Stimulated activated memory B cell treated with anti-CD40 and anti-IgM and Interleukin-4, amounts not matched to agents 10 μg/mL and 1 μg/mL and 100 μg/mL, for 72 hours (primary cell): ENCODE results near the gene ITGB1BP1.

Experiments
- ATAC-seq: fragments of 150-1000 bp; cut with Tn5 transposase; 2 replicates; pipeline ENCODE4 v1.10.0; 2021
- H3K27ac Mint-ChIP-seq: one replicate; pipeline ENCODE4 v1.8.0; 2022; ENCODE audit warnings: mild to moderate bottlenecking, mixed read lengths
- H3K27me3 Mint-ChIP-seq: one replicate; pipeline ENCODE4 v1.8.0; 2022; ENCODE audit warnings: mixed read lengths
- H3K36me3 Mint-ChIP-seq: one replicate; pipeline ENCODE4 v1.8.0; 2022; ENCODE audit warnings: mixed read lengths
- H3K4me1 Mint-ChIP-seq: one replicate; pipeline ENCODE4 v1.8.0; 2022; ENCODE audit warnings: mixed read lengths
- H3K4me3 Mint-ChIP-seq: one replicate; pipeline ENCODE4 v1.8.0; 2022; ENCODE audit warnings: mild to moderate bottlenecking, moderate library complexity, mixed read lengths
- H3K9me3 Mint-ChIP-seq: one replicate; pipeline ENCODE4 v1.8.0; 2022; ENCODE audit warnings: mixed read lengths

Gene ITGB1BP1

DNA sequence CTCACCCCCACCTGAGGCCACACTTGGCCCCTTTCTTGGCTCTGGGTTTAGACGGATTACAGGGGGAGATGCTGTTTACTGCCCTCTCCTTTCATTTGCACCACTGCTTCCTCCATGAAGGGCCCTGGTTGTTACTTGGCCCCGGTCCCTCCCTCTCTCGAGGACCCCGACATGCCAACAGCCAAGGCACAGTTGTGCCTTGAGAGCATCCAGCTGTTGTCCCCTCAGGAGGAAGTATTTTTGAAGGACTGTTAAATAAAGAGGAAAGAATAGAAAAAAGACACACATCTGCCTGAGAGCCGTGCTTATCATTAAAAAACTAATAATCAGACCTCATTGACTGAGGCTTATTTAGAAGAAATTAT is 44.0 kb downstream of the ITGB1BP1 start:
- no peaks in the 10 kb centered on the region for H3K9me3 Mint-ChIP-seq
- no peak overlapping the region for H3K27ac Mint-ChIP-seq
- no peak overlapping the region for H3K4me3 Mint-ChIP-seq
- no peaks in the 10 kb centered on the region for H3K36me3 Mint-ChIP-seq
- peaks cover 26% of the 10 kb centered on the region for H3K27me3 Mint-ChIP-seq
- H3K4me1 Mint-ChIP-seq = peaks cover 13% of the 10 kb centered on the region
- ATAC-seq = no peak

DNA sequence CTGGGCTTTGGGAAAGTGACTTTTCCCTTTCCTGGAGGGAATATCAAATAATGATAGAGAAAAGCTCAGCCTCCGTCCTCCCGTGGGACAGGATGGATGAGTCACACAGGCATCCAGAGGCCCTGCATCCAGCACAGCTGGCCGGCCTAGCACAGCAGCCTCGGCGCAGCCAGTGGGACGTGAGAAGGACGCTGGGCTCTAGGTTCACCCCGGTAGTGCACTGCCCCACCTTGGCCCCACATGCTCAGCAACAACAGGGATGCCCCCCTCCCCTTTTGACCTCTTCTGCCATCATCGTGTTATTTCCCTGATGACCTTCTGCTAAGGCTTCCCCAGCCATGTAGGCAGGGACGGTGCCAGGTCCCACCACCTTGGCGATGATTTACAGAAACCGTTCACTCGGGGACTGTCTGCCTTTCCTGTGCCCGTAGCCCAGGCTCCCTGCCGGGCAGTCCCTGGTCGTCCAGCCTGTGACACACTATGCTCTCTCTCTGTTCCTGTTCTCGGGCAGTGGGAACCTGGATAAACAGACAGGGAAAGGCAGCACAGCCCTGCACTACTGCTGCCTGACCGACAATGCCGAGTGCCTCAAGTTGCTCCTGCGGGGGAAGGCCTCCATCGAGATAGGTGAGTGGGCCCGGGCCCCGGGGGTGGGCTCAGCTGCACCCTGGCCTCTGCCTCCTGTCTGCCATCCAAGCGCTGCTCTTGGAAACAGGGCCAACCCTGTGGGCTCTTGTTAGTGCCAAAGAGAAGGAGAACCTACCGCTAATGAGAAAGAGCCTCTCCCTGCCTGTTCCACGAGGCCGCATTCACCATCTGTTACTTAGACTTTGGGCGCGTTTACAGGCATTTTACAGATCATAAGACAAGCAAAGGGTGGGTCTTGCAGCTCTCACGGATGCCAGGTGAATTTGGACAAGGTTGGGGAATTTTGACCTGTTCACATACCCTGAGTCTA is 44.6 kb downstream of the ITGB1BP1 start:
- no peak for ATAC-seq
- Mint-ChIP-seq H3K4me1 (peaks cover 13% of the 10 kb centered on the region), H3K27me3 (peaks cover 32% of the 10 kb centered on the region), H3K27ac (no peak overlapping the region), H3K36me3 (no peaks in the 10 kb centered on the region), H3K9me3 (no peaks in the 10 kb centered on the region), H3K4me3 (no peak overlapping the region)

DNA sequence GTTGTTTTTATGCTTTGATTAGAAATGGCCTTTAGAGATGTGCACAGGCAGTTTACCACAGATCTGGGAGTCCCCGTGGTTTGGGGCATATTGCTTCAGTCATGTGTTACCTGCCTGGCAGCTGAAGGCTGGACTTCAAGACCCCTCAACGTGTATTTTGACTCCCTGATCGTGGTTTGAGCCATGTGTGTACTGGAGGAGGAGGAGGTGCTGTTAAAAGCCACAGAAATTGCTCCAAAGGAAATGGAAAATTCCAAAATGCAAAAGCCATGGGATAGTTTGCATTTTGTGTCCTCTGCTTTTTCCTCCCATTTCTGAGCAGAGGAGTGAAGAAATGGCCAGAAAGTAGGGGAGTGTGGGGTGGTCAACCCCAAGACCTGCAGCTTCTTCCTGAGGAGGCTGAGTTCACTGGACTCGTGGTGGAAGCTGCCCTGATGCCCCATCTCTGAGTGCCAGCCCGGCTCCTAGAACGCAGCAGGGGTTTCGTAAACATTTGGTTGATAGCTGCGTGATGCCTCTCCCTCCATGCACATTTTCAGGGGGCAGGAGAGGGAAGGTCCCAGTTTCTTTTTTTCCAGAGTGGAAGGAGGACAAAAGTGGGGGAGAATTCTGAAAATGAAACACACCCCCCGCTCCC is 45.7 kb downstream of the ITGB1BP1 start:
- no peak overlapping the region for H3K4me3 Mint-ChIP-seq
- peaks cover 23% of the 10 kb centered on the region for H3K4me1 Mint-ChIP-seq
- no peaks in the 10 kb centered on the region for H3K36me3 Mint-ChIP-seq
- no peak for ATAC-seq
- peaks cover 33% of the 10 kb centered on the region for H3K27me3 Mint-ChIP-seq
- no peak overlapping the region for H3K27ac Mint-ChIP-seq
- no peaks in the 10 kb centered on the region for H3K9me3 Mint-ChIP-seq

GRCh38 chr2:9375857-9376428 is 47.4 kb downstream of the ITGB1BP1 start:
- Mint-ChIP-seq H3K27ac (no peak overlapping the region), H3K4me3 (no peak overlapping the region)

GRCh38 chr2:9374071-9374730 is 49.1 kb downstream of the ITGB1BP1 start:
- Mint-ChIP-seq H3K27ac (no peak overlapping the region), H3K4me3 (no peak overlapping the region), H3K9me3 (no peaks in the 10 kb centered on the region), H3K4me1 (peaks cover 38% of the 10 kb centered on the region), H3K27me3 (peaks cover 57% of the 10 kb centered on the region), H3K36me3 (no peaks in the 10 kb centered on the region)
- no peak for ATAC-seq

More at GRCh38 chr2:9375857-9376428, 47.4 kb downstream of the ITGB1BP1 start:
- H3K36me3 Mint-ChIP-seq = no peaks in the 10 kb centered on the region
- peaks cover 38% of the 10 kb centered on the region for H3K4me1 Mint-ChIP-seq
- peak; percentile 32 for ATAC-seq
- no peaks in the 10 kb centered on the region for H3K9me3 Mint-ChIP-seq
- H3K27me3 Mint-ChIP-seq = peaks cover 44% of the 10 kb centered on the region

- ATAC-seq = no peak
- H3K4me1 Mint-ChIP-seq = peaks cover 38% of the 10 kb centered on the region
- H3K9me3 Mint-ChIP-seq = no peaks in the 10 kb centered on the region
- H3K27me3 Mint-ChIP-seq = peaks cover 59% of the 10 kb centered on the region
- no peak overlapping the region for H3K4me3 Mint-ChIP-seq
- H3K36me3 Mint-ChIP-seq = no peaks in the 10 kb centered on the region
- no peak overlapping the region for H3K27ac Mint-ChIP-seq
Measured at GRCh38 chr2:9373476-9373875, 49.9 kb downstream of the ITGB1BP1 start.

GRCh38 chr2:9373047-9373446 is 50.3 kb downstream of the ITGB1BP1 start:
- ATAC-seq = no peak
- no peaks in the 10 kb centered on the region for H3K9me3 Mint-ChIP-seq

GRCh38 chr2:9370746-9371145 is 52.6 kb downstream of the ITGB1BP1 start:
- Mint-ChIP-seq H3K36me3 (no peaks in the 10 kb centered on the region), H3K27me3 (peaks cover 62% of the 10 kb centered on the region), H3K4me1 (peaks cover 25% of the 10 kb centered on the region), H3K4me3 (no peak overlapping the region), H3K27ac (no peak overlapping the region), H3K9me3 (no peaks in the 10 kb centered on the region)
- ATAC-seq = no peak

More at GRCh38 chr2:9373047-9373446, 50.3 kb downstream of the ITGB1BP1 start:
- H3K4me1 Mint-ChIP-seq = peaks cover 38% of the 10 kb centered on the region
- H3K4me3 Mint-ChIP-seq = no peak overlapping the region
- peaks cover 62% of the 10 kb centered on the region for H3K27me3 Mint-ChIP-seq
- no peak overlapping the region for H3K27ac Mint-ChIP-seq
- H3K36me3 Mint-ChIP-seq = no peaks in the 10 kb centered on the region

DNA sequence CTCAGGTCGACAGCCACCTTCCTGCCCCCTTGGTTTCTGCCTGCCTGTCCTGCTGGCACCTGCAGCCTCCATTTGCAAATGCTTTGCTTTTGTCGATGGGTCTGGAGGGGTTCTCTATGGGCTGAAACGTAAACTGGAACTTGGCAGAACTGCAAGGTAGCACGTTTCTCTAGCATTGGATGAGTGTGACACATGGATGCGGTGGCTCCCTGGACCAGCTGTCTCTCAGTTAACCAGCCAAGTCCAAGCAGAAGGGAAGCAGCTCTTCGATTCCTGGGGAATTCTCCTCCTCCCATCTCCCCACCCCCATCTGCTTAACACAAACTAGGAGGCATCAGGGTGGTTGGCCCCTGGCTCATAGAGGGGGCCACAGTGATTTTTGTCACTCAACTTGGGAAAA is 57.3 kb downstream of the ITGB1BP1 start:
- H3K4me3 Mint-ChIP-seq = no peak overlapping the region

DNA sequence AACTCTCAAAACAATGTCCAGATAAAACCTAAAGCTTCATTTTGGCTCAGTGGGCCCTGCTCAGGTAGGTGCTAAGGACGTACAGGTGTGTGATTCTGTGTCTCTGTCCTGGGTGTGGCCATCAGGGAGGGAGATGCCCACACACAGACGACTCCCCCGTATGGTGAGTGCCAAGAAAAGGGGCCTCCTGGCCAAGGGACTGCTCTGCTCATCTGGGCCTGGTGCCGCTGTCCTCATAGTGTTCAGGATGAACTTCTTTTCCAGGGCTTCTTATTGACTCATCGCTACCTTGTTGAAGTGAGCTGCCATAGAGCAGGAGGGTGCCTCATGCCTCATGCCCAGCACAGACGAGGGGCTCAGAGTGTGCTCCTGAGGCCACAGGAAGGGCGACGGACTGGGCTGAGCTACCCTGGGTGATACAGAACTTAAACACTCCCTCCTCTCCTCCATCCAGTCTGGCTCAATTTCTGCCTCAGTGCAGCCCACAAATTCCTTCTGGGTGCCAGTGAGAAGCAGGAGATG is 57.8 kb downstream of the ITGB1BP1 start:
- no peak overlapping the region for H3K4me3 Mint-ChIP-seq
- no peak overlapping the region for H3K27ac Mint-ChIP-seq
- H3K4me1 Mint-ChIP-seq = no peaks in the 10 kb centered on the region
- no peaks in the 10 kb centered on the region for H3K9me3 Mint-ChIP-seq
- no peak for ATAC-seq
- peaks cover 43% of the 10 kb centered on the region for H3K27me3 Mint-ChIP-seq
- no peaks in the 10 kb centered on the region for H3K36me3 Mint-ChIP-seq

More for the DNA sequence above, 57.3 kb downstream of the ITGB1BP1 start:
- H3K36me3 Mint-ChIP-seq = no peaks in the 10 kb centered on the region
- H3K9me3 Mint-ChIP-seq = no peaks in the 10 kb centered on the region
- peaks cover 48% of the 10 kb centered on the region for H3K27me3 Mint-ChIP-seq
- no peak for ATAC-seq
- H3K4me1 Mint-ChIP-seq = peaks cover under 1% of the 10 kb centered on the region
- H3K27ac Mint-ChIP-seq = no peak overlapping the region

GRCh38 chr2:9364791-9365497 is 58.4 kb downstream of the ITGB1BP1 start:
- H3K4me3 Mint-ChIP-seq = no peak overlapping the region
- no peaks in the 10 kb centered on the region for H3K4me1 Mint-ChIP-seq
- no peak overlapping the region for H3K27ac Mint-ChIP-seq
- no peaks in the 10 kb centered on the region for H3K9me3 Mint-ChIP-seq
- no peaks in the 10 kb centered on the region for H3K36me3 Mint-ChIP-seq
- ATAC-seq = no peak
- peaks cover 38% of the 10 kb centered on the region for H3K27me3 Mint-ChIP-seq

DNA sequence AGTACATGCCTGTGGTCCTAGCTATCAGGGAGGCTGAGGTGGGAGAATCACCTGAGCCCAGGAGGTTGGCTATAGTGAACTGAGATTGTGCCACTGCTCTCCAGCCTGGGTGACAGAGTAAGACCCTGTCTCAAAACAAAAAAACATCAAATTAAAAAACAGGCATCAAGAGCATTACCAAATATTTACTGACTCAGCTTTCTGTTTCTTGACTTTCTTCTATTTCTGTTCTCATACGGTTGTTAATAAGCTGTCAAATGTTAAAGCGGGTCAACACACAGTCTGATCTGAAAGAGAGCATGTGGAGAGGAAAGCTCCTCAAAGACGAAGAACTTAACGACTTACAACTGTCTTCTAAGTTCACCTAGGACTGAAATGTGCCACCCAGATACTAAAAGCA is 59.0 kb downstream of the ITGB1BP1 start:
- H3K4me1 Mint-ChIP-seq = no peaks in the 10 kb centered on the region
- peaks cover 32% of the 10 kb centered on the region for H3K27me3 Mint-ChIP-seq
- H3K36me3 Mint-ChIP-seq = no peaks in the 10 kb centered on the region
- H3K9me3 Mint-ChIP-seq = no peaks in the 10 kb centered on the region
- ATAC-seq = no peak
- H3K27ac Mint-ChIP-seq = no peak overlapping the region
- no peak overlapping the region for H3K4me3 Mint-ChIP-seq

GRCh38 chr2:9360701-9361100 is 62.6 kb downstream of the ITGB1BP1 start:
- Mint-ChIP-seq H3K36me3 (no peaks in the 10 kb centered on the region), H3K4me3 (no peak overlapping the region), H3K27ac (no peak overlapping the region), H3K9me3 (no peaks in the 10 kb centered on the region), H3K4me1 (peaks cover 7% of the 10 kb centered on the region), H3K27me3 (peaks cover 12% of the 10 kb centered on the region)
- ATAC-seq = no peak

DNA sequence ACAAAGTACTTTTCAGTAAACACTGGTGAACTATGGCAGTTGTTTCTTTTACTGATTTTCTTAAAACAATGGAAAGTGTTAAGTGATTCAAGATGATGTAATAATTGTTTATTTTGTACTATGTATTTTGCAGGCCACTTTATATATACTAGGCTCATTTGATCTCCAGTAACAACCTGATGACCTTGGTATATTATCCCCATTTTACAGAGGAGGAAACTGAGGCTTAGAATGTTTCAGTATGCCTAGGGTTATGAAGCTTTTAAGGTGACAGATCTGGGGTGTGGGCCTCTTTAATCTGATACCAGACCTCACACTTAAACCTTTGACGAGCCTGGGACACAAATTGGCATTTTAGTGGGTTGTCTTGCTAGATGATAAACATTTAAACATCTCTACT is 63.2 kb downstream of the ITGB1BP1 start:
- H3K27ac Mint-ChIP-seq = no peak overlapping the region
- H3K36me3 Mint-ChIP-seq = no peaks in the 10 kb centered on the region
- peaks cover 7% of the 10 kb centered on the region for H3K4me1 Mint-ChIP-seq
- H3K27me3 Mint-ChIP-seq = peaks cover 13% of the 10 kb centered on the region
- H3K4me3 Mint-ChIP-seq = no peak overlapping the region
- H3K9me3 Mint-ChIP-seq = no peaks in the 10 kb centered on the region
- no peak for ATAC-seq
